GM21737 (cell line): ENCODE data around the gene INSYN1.
"Not testable (repeated sequence)": the region's sequence is repeated elsewhere in the genome, so short reads cannot be mapped to it uniquely, and the experiment has no call there.

Experiments
- ATAC-seq: cut with Tn5 transposase; IDR thresholded peaks from one replicate; pipeline ENCODE4 v1.9.1; 2021; ENCODE audit warnings: mild to moderate bottlenecking, moderate library complexity; ENCODE audit not compliant: unreplicated experiment

Gene INSYN1

DNA sequence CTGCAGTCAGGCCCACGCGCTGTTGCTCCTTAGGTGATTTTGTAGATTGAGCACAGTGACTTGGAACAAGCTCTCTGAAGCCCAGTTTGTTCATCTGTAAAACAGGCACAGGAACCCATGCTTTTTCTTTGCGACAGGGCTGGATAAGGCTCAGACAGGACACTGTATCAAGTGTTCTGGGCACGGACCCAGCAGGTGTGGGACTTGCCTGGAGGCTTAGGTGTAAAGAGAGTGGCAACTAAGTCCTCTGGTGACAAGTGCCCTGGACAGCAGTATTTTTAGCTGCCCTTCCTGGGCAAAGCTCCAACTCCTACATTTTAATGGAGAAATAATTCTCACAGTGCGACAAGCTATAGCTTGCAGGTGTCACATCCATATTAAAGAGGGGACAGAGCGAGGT is 36.7 kb downstream of the INSYN1 start:
- no peak for ATAC-seq

DNA sequence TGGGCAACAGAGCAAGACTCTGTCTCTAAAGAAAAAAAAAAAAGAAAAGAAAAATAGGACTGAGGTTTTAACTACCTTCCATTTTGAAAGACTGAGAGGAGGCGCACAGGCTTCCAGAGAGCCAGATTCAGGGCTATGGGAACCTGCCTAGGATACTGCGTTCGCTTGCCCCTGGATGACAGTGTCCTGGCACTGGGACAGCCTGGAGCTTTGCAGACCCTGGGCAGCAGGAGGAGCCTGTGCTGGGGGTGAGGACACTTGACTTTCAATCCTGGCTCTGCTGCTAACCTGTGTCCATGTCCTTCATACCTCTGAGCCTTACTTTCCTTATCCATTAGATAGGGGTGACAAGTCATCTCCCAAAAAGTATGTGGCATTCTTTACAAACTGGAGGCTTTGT is 37.7 kb downstream of the INSYN1 start:
- ATAC-seq: no peak

DNA sequence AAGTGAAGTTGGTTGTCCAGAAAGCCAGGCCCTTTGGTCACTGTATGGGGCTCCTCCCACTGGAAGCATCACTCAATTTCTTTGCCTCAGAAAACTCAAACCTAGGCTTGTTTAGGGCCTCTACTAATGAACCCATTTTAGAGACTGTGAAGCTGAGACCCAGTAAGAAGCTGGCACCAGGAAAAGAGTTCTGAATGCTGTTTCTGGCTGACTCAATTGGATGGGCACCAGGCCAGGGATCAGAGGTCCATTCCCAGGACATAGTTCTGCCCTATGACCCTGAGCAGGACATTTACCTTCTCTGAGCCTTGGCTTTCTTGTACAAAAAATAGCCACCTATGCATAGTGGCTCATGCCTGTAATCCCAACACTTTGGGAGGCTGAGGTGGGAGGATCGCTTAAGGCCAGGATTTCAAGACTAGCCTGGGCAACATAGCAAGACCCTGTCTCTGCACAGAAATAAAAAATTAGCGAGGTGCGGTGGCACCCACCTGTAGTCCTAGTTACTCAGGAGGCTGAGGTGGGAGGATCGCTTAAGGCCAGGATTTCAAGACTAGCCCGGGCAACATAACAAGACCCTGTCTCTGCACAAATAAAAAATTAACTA is 38.4 kb downstream of the INSYN1 start:
- no peak for ATAC-seq

DNA sequence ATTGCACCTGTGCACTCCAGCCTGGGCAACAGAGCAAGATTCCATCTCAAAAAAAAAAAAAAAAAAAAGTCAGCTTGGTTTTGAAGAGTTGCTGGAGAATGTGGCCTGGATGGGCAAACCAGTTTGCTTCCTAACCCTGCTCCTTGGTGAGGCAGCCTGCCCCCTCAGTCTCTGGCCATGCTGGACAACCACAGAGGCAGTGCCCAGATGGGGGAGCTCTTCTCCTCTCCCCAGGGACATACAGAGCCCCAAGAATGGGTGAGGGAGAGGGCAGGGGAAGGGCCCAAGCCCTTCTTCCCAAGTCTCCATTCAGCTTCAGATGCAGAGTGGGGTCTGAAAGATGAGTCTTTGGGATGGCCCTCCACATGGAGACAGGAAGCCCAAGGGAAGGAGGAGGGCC is 41.0 kb downstream of the INSYN1 start:
- ATAC-seq: no peak

DNA sequence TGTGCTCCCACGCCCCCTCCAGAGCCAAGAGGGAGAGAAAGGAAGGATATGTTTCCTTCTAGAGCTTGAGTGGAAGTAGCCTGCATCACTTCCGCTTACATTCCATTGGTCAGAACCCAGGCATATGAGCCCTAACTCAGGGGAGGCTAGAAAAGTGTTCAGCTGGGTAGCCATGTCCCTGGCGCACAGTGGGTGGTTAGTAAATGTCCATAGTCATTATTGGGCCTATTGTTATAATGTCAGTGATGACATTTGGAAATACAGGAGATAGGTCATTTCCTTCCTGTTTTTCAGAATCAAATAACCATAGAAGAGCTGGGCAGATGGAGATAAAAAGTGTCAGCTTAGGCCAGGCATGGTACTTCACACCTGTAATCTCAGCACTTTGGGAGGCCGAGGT is 41.6 kb downstream of the INSYN1 start:
- ATAC-seq: no peak

DNA sequence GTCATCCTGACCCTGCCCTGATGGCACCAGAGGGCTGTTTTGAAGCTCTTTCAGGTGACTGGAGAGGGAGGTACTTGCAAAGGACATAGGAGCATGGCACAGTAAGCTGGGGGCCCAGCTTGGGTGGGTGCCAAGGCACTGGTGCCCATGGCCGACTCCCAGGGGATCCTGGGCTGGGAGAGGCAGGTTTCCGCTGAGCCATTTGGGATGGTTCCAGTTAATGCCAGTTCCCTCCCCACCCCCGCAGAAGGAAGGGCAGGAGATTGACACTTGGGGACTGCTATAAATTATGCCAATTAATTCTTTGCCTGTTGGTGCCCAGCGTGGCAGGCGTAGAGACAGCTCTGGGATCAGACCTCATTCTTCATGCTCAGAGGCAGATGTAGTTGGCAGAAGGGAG is 42.8 kb downstream of the INSYN1 start:
- ATAC-seq: no peak

DNA sequence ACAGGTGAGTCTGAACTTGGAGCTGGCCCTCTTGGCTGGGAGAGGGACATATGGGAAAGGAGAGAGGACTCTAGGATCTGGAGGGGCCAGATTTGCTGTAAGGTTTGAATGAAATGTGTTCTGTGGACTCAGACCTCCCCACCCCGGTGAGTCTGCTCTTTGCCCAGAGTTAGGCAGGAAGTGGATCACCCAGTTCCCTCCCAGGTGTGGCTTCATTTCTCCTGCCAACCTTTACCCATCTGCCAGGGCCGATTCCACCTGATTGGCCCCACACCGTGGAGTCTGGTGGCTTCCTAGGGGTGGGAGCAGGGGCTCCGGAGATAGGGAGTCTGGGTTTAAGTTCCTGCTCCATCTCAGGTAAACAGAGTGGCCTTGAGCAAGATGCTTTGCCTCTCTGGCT is 43.5 kb downstream of the INSYN1 start:
- ATAC-seq: no peak

DNA sequence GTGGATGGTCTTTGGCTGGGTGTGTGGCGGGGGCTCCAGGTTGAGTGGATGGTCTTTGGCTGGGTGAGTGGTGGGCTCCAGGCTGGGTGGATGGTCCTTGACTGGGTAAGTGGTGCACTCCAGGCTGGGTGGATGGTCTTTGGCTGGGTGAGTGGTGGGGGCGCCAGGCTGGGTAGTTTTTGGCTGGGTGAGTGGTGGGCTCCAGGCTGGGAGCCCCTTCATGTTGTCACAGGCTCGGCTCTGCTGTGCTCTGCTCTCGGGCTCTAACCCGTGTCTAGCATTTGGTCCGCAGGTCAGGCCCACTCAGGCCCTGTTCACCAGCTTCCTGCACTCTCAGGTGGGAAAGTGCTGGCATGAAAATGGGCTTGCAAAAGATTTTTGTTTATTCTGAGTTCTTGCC is 43.9 kb downstream of the INSYN1 start:
- no peak for ATAC-seq

DNA sequence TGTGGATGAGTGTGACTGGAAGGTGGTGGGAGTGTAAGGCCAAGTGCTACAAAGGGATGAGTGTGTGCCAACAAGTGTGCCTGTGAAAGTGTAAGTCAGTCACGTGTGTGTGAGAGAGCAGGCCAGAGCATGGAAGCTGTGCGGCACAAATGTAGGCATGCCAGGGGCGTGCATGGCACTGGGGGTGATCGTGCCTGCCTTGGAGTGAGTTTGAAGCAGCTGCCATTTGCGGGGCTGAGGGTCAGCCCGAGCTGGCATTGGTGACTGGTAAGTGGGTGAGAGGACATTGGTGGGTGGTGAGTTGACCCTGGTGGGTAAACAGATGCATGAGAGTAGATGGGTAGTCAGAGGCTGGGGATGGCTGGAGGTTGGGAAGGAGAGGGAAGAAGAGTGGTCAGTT is 44.5 kb downstream of the INSYN1 start:
- ATAC-seq: no peak

DNA sequence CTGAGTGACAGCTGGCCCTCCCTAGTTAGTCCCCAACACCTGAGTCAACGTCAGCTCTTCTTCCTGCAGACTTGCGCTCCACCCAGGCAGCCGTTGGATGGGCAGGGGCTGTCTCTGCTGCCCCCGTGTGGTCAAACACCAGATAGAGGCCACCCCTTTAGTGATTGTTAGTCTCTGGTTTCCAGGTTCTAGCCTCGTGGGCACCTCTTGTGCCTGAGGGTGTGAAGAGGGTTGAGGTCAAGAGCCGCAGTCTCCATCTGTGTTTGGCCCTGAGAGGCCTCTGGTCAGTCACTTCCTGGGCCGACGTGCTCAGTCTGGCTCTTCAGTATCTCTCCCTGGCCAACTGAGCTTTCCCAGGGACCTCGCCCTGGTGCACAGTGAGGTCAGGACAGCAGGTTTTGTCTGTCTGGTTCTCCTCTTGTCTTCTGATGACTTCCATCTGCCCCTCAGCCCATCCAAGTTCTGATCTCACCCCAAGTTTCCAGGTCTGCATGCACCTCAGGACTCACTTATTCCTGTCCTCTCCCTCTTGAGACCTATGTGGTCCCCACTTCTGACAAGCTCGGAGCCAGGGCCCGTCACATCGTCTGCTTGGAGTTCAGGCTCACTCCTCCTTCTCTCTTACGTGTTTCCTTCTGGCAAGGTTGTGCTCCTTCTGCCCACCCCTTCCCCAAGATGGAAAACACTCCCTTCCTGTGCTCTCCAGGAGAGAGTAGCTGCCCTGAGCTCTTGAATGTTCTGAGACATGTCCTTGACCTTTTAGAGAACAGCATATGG is 48.1 kb downstream of the INSYN1 start:
- no peak for ATAC-seq

DNA sequence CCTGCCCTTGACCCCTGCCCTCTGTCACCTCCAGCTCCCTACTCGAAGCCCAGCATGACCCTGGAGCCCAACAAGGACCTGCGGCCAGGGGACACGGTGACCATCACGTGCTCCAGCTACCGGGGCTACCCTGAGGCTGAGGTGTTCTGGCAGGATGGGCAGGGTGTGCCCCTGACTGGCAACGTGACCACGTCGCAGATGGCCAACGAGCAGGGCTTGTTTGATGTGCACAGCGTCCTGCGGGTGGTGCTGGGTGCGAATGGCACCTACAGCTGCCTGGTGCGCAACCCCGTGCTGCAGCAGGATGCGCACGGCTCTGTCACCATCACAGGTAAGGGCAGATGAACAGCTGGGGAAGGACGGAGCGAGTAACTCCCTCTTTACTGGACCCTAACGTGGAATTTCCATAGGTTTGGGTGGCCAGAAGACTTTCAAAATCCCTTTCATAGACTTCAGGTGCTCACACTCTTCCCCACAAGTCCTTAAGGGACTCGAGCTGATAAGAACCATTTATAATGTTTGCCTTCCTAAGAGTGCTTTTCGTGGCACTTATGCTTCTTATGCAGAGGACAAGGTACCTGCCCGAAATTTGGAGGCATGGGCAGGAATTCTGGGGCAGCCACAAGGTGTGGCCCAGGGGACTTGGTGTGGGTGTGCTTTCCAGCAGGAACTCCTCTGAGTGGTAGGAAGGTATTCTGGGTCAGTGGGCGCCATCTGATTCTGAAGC is 48.8 kb downstream of the INSYN1 start:
- ATAC-seq: not testable (repeated sequence)

DNA sequence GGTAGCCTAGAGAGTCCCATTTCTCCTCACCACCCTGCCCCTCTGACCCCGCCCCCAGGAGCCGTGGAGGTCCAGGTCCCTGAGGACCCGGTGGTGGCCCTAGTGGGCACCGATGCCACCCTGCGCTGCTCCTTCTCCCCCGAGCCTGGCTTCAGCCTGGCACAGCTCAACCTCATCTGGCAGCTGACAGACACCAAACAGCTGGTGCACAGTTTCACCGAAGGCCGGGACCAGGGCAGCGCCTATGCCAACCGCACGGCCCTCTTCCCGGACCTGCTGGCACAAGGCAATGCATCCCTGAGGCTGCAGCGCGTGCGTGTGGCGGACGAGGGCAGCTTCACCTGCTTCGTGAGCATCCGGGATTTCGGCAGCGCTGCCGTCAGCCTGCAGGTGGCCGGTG is 49.5 kb downstream of the INSYN1 start:
- ATAC-seq: not testable (repeated sequence)

DNA sequence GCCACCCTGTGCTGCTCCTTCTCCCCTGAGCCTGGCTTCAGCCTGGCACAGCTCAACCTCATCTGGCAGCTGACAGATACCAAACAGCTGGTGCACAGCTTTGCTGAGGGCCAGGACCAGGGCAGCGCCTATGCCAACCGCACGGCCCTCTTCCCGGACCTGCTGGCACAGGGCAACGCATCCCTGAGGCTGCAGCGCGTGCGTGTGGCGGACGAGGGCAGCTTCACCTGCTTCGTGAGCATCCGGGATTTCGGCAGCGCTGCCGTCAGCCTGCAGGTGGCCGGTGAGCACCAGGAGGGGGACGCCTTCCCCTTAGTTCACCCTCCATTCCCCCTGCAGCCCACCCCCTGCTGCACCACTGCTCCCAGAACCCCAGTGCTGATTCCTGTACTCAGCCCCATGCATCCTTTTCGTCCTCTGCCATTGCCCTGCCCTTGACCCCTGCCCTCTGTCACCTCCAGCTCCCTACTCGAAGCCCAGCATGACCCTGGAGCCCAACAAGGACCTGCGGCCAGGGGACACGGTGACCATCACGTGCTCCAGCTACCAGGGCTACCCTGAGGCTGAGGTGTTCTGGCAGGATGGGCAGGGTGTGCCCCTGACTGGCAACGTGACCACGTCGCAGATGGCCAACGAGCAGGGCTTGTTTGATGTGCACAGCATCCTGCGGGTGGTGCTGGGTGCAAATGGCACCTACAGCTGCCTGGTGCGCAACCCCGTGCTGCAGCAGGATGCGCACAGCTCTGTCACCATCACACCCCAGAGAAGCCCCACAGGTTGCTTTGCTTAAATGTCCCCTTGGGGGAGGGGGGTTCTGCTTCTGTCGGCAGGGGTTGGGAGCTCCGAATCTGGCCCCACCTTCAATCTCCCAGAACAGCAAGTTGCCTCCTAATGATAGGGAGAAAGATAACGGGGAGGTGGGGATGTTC is 50.6 kb downstream of the INSYN1 start:
- ATAC-seq: not testable (repeated sequence)

DNA sequence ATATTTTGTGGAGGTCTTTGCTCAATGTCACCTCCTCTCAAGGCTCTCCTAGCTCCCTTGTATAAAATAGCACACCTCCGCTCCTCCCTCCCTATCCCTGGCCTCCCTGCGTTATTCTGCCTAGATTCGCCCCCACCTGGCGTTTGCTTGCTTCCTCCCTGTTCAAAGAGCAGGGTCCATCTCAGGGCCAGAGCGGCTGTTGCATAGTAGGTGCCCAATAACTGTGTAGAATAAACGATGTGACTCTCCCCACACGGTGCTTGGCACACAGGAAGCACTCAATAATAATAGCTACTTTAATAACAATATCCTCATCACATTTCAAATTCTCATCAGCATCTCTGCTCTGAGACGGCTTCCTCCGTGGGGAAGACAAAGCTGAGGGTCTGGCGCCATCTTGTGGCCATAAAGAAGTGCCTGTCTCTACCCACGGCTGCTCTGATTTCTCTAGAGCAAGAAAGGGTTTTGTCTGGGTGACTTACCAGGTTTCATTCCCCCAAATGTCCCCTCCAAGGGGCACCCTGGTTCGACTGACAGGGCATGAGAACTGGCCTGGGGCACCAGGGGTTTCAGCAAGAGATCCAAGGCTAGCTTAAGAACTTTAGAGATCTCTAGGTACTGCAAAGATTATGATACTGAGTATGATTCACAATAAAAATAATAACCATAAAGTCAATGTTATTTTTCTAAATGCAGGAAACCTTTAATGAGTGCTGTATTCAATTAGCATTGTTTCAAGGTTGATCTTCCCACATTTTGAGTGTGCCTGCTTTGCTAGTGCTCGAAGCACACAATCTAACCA is 52.9 kb downstream of the INSYN1 start:
- no peak for ATAC-seq

DNA sequence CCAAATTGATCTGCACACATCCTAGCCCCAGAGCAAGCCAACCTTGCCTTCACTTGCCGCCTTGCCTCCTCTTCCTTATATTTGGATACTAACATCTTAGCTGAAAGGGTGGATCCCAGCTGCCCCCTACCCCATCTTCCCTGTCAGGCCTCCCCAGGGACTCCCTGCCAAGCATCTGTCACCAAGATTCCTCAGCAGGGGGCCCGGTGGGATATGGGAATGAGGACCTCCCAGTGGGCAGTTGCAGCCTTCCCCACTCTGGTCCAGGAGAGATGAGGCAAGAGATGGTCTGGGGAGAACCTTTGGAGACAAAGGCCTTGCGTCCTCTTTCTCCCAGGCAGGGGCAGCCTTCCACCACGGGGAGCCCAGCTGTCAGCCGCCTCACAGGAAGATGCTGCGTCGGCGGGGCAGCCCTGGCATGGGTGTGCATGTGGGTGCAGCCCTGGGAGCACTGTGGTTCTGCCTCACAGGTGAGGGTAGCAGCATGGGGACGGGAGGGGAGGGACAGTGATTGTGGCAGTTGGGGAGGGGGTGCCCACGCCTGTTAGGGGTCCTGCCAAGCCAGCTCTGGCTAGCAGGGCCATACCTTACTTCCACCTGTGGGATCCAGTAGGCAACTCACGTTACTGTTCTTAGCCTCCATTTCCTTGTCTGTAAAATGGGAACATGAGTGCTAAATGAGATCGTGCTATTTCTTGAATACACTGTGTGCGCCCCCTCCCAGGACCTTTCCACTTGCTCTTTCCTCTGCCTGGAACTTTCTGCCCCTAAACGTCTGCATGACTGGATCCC is 53.7 kb downstream of the INSYN1 start:
- ATAC-seq: no peak

DNA sequence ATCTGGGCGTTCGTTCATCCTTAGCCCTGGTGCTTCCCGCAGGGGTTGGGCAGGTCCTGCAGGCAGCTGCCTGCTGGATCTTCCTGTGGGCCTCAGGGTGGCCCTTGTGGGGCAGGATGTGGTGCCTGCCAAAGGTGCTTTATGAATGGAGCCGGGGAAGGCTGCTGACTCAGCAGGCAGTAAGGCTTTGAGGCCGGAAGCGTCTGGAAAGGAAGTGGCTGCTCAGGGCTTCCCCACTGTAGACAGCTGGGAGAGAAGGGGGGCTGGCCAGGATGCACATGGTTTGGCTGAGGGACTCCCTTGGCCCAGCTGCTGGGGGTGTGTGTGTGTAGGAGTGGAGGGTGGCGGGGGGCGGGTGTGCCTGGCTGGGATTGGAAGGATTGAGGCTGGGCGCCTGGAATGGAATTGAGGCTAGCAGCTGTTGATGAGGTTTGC is 56.1 kb downstream of the INSYN1 start:
- peak; percentile 82 for ATAC-seq

DNA sequence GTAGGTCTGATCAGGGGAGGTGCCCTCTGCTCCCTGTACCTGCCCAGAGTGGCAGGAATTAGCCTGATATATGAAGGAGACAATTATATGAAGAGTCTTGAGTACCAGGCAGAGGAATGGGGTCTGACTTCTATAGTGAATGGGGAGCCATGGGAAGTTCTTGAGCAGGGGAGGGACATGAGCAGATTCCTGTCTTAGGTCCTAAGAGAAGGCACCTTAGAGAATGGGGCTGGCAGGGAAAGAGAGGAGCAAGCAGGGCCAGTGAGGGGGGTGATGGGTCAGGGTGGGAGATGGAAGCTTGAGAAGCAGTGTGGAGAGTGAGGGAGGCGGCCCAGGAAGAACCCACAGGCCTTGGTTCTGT is 56.5 kb downstream of the INSYN1 start:
- ATAC-seq: no peak

DNA sequence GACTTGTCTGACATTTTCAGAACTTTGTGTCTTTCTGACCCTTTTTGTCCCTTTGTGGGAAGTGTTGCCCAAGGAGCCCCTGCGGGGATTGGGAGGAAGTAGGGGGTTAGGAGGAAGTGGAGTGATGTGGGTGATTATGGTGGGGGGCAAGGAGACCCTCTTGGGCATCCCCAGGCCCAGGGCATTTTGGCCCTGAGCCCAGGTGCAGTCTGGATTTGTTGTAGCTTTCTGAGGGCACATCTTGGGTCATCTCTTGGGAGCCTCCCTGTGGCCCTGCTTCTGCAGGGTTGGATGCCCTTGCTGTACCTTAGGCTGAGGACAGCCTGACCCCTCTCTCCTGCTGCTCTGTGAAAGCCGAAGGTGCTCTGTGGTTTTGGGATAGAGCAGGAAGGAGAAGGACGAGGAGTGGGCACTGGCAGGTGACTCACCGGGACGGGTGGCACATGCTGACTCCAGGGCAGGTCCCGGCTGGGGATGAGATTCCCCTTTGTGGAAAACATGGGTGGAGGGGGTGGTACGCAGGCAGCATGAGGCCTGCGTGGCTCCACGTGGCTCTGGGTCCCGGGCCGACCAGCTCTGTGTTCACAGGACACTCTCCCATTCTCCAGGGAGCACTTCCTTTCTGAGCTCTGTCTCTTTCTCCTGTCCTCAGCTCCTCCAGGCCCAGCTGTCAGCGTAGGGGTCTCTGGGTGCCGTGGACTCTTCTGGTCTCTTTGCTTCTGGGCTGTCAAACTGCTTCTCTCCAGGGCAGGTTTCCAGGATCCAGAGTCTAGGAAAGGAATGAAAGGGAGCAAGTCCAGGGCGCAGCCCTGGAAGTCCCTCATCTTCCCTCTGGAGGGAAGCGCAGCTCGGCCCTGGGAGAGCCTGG is 57.1 kb downstream of the INSYN1 start:
- ATAC-seq: no peak
